ENCODE results near the gene WRNIP1. TPM values are rescaled to one million over a fixed set of nuclear protein-coding genes. Genes with fewer than 3 reads are reported as not detected.

Gene WRNIP1
- total and polyA plus RNA-seq, 2 of the 13 experiments (the other 11 are each of a cell fraction or from before 2014, with no cell fraction given): 77.7 to 90.3 TPM

DNA sequence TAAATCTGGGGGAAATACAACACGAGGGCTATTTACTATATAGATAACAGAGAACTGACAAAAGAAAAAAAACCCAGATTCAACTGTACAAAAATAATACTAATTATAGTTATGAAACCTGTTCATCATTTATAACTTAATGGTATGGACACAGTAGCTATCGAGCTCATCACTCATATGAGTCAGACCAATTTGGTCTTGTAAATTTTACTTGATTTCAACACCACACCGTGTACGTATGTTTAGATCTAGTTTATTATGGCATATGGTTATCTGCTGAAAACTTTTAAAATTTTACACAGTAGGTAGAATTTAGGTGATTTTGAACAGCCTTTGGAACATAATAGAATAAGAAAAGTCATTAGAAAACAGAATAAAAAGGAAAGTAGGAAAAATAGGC, 19.9 kb upstream of the WRNIP1 start:
- intact Hi-C loops (cut with micrococcal nuclease; ENCODE audit: unreplicated experiment) (no loop called here), in situ Hi-C loops (cut with HindIII; ENCODE audit: extremely low pct_ligation_motif_present, low pct_unique_long_range_greater_than_20kb) (loop anchor here (5.0 kb wide), 1 partner anchor 1148 kb away; no protein-coding TSS in a partner anchor)
- DNase-seq (ENCODE audit: low spot score): no peak
- Histone ChIP-seq H3K4me1 (ENCODE audit: insufficient read depth, low read length) (peaks cover 25% of the 10 kb centered on the region), H3K79me2 (ENCODE audit: insufficient read depth, low read length) (no peaks in the 10 kb centered on the region), H3K9ac (ENCODE audit: insufficient read depth, low read depth, low read length) (no peak overlapping the region), H3K27me3 (ENCODE audit: control insufficient read depth in 1 of 2, insufficient read depth in 2 of 2, low read length in 2 of 2) (peaks cover 0 to 6% of the 10 kb centered on the region in 2 experiments; a peak in 1 of 5 replicates), H2AFZ (ENCODE audit: low read length) (no peak overlapping the region), H4K20me1 (ENCODE audit: insufficient read depth, low read length) (no peaks in the 10 kb centered on the region), H3K36me3 (replicated peaks in 1 of 2; ENCODE audit: control insufficient read depth in 1 of 2, insufficient read depth in 2 of 2, low read length in 2 of 2) (no peaks in the 10 kb centered on the region), H3K9me3 (ENCODE audit: low read length) (no peaks in the 10 kb centered on the region), H3K4me2 (ENCODE audit: low read depth, low read length) (no peak overlapping the region), H3K4me3 (replicated peaks in 1 of 3; ENCODE audit: insufficient read depth in 1 of 3, low read depth in 2 of 3, low read length in 3 of 3) (no peak overlapping the region), H3K27ac (ENCODE audit: extremely low read length, insufficient read depth, low read length) (no peak overlapping the region)
- ATAC-seq: no peak
- 57% methylated on average over 4 of the region's 4 CpGs for WGBS (ENCODE audit: low lambda C conversion rate)
- ChIA-PET POLR2A (no interaction called here), CTCF (ENCODE audit: low intra/inter-chr PET ratio, low total read pairs) (interaction anchor here (0.7 kb wide), 1 partner anchor 790 kb away, joined by 3 read pairs; no protein-coding TSS in a partner anchor)
- no TSS peak for BruUV-seq (replicated peaks)
- no peak for TF ChIP-seq ZNF251 (CRISPR knock-in tag; IDR thresholded peaks at IDR 0.05)
- TF ChIP-seq CHD2 (IDR thresholded peaks at IDR 0.05; ENCODE audit: low read depth, low read length): no peak
- no peak for TF ChIP-seq ZNF660 (CRISPR knock-in tag; IDR thresholded peaks at IDR 0.05; ENCODE audit: borderline replicate concordance, low read depth)
- TF ChIP-seq, protein P1, sequence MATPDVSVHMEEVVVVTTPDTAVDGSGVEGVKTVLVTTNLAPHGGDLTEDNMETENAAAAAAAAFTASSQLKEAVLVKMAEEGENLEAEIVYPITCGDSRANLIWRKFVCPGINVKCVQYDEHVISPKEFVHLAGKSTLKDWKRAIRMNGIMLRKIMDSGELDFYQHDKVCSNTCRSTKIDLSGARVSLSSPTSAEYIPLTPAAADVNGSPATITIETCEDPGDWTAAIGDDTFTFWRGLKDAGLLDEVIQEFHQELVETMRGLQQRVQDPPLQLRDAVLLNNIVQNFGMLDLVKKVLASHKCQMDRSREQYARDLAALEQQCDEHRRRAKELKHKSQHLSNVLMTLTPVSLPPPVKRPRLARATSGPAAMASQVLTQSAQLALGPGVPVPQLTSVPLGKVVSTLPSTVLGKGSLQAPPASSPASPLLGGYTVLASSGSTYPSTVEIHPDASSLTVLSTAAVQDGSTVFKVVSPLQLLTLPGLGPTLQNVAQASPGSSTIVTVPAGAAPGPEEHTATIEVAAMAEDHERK (CRISPR knock-in tag; IDR thresholded peaks at IDR 0.05; ENCODE audit: low read depth): no peak
- no peak for TF ChIP-seq RFX5 (IDR thresholded peaks at IDR 0.05; ENCODE audit: low read depth, low read length)
- TF ChIP-seq, protein P2, sequence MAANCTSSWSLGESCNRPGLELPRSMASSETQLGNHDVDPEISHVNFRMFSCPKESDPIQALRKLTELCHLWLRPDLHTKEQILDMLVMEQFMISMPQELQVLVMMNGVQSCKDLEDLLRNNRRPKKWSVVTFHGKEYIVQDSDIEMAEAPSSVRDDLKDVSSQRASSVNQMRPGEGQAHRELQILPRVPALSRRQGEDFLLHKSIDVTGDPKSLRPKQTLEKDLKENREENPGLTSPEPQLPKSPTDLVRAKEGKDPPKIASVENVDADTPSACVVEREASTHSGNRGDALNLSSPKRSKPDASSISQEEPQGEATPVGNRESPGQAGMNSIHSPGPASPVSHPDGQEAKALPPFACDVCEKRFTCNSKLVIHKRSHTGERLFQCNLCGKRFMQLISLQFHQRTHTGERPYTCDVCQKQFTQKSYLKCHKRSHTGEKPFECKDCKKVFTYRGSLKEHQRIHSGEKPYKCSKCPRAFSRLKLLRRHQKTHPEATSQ (CRISPR knock-in tag; IDR thresholded peaks at IDR 0.05; ENCODE audit: borderline replicate concordance): no peak
- TF ChIP-seq PLRG1 (conservative IDR thresholded peaks at IDR 0.05): no peak
- TF ChIP-seq ZNF460 (CRISPR knock-in tag; IDR thresholded peaks at IDR 0.05; ENCODE audit: borderline replicate concordance): no peak
- no peak for TF ChIP-seq ZNF431 (CRISPR knock-in tag; IDR thresholded peaks at IDR 0.05; ENCODE audit: borderline replicate concordance, low read depth)
- TF ChIP-seq, protein P3, sequence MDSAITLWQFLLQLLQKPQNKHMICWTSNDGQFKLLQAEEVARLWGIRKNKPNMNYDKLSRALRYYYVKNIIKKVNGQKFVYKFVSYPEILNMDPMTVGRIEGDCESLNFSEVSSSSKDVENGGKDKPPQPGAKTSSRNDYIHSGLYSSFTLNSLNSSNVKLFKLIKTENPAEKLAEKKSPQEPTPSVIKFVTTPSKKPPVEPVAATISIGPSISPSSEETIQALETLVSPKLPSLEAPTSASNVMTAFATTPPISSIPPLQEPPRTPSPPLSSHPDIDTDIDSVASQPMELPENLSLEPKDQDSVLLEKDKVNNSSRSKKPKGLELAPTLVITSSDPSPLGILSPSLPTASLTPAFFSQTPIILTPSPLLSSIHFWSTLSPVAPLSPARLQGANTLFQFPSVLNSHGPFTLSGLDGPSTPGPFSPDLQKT (CRISPR knock-in tag; IDR thresholded peaks at IDR 0.05; ENCODE audit: borderline replicate concordance): no peak
- TF ChIP-seq, protein P4, sequence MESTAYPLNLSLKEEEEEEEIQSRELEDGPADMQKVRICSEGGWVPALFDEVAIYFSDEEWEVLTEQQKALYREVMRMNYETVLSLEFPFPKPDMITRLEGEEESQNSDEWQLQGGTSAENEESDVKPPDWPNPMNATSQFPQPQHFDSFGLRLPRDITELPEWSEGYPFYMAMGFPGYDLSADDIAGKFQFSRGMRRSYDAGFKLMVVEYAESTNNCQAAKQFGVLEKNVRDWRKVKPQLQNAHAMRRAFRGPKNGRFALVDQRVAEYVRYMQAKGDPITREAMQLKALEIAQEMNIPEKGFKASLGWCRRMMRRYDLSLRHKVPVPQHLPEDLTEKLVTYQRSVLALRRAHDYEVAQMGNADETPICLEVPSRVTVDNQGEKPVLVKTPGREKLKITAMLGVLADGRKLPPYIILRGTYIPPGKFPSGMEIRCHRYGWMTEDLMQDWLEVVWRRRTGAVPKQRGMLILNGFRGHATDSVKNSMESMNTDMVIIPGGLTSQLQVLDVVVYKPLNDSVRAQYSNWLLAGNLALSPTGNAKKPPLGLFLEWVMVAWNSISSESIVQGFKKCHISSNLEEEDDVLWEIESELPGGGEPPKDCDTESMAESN (CRISPR knock-in tag; conservative IDR thresholded peaks at IDR 0.05): no peak
- TF ChIP-seq, protein P5, sequence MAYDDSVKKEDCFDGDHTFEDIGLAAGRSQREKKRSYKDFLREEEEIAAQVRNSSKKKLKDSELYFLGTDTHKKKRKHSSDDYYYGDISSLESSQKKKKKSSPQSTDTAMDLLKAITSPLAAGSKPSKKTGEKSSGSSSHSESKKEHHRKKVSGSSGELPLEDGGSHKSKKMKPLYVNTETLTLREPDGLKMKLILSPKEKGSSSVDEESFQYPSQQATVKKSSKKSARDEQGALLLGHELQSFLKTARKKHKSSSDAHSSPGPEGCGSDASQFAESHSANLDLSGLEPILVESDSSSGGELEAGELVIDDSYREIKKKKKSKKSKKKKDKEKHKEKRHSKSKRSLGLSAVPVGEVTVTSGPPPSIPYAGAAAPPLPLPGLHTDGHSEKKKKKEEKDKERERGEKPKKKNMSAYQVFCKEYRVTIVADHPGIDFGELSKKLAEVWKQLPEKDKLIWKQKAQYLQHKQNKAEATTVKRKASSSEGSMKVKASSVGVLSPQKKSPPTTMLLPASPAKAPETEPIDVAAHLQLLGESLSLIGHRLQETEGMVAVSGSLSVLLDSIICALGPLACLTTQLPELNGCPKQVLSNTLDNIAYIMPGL (CRISPR knock-in tag; IDR thresholded peaks at IDR 0.05; ENCODE audit: borderline replicate concordance in 1 of 2, low read depth in 1 of 2): no peak
- no peak for TF ChIP-seq ZNF543 (CRISPR knock-in tag; IDR thresholded peaks at IDR 0.05)
- no peak for FAIRE-seq

Measured in HepG2 (cell line).